ENCODE data around the gene SIPA1L2. TPM values are rescaled to one million over a fixed set of nuclear protein-coding genes. Genes with fewer than 3 reads are reported as not detected.

SIPA1L2 gene
- total RNA-seq, 2 experiments from 2014 or later = 1.8 to 1.9 TPM

DNA sequence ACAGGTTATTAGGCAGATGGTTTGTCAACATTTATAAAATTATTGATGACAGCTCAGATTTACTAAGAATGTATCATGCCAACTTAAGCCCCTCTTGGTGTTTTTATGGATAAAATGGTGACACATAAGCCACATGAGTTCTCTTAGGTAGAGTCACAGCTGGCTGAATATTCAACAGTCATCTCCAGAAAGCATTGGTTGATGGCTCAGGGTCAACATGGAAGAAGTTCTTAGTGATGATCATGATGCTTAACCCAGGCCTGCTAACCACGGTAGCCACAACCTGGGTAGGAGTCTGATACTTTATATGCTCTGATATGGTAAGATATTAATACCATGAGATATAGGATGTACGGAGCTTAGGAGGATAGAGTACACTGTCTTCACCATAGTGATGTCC, 46.4 kb upstream of the SIPA1L2 start:
- H3K9me3 Mint-ChIP-seq = no peaks in the 10 kb centered on the region
- H3K4me3 Mint-ChIP-seq = no peak overlapping the region
- no peak for DNase-seq
- Histone ChIP-seq H3K9me3 (ENCODE audit: control insufficient read depth in 1 of 2, insufficient read depth in 1 of 2, low read length in 2 of 2) (no peaks in the 10 kb centered on the region), H3K4me3 (ENCODE audit: low read length) (no peak overlapping the region), H3K4me1 (ENCODE audit: insufficient read depth, low read length) (no peaks in the 10 kb centered on the region), H3K36me3 (ENCODE audit: insufficient read depth, low read length) (no peaks in the 10 kb centered on the region), H3K27me3 (ENCODE audit: control insufficient read depth in 1 of 2, insufficient read depth in 2 of 2, low read length in 2 of 2) (no peaks in the 10 kb centered on the region), H3K27ac (ENCODE audit: low read depth in 1 of 2, low read length in 2 of 2) (no peak overlapping the region)
- H3K36me3 Mint-ChIP-seq (ENCODE audit: low read depth) = no peaks in the 10 kb centered on the region
- peaks cover 3% of the 10 kb centered on the region for H3K27me3 Mint-ChIP-seq
- ChIA-PET POLR2A (no interaction called here), CTCF (no interaction called here)
- no peak for ATAC-seq (ENCODE audit: poor library complexity)
- H3K27ac Mint-ChIP-seq = no peak overlapping the region
- intact Hi-C loops (cut with DNase I, micrococcal nuclease) = no loop called here
- no peaks in the 10 kb centered on the region for H3K4me1 Mint-ChIP-seq (ENCODE audit: low read depth)
- no peak for TF ChIP-seq CTCF (IDR thresholded peaks at IDR 0.05)

GRCh38 chr1:232675898-232676297, 46.0 kb upstream of the SIPA1L2 start:
- ATAC-seq (ENCODE audit: poor library complexity) = no peak
- Mint-ChIP-seq H3K4me3 (no peak overlapping the region), H3K27me3 (peaks cover 3% of the 10 kb centered on the region), H3K27ac (no peak overlapping the region), H3K9me3 (no peaks in the 10 kb centered on the region), H3K36me3 (ENCODE audit: low read depth) (no peaks in the 10 kb centered on the region), H3K4me1 (ENCODE audit: low read depth) (no peaks in the 10 kb centered on the region)
- H3K27me3 ChIP-seq (ENCODE audit: control insufficient read depth in 1 of 2, insufficient read depth in 2 of 2, low read length in 2 of 2) = no peaks in the 10 kb centered on the region
- no peak overlapping the region for H3K27ac ChIP-seq (ENCODE audit: low read depth in 1 of 2, low read length in 2 of 2)
- intact Hi-C loops (cut with DNase I, micrococcal nuclease) = no loop called here
- CTCF ChIA-PET = no interaction called here
- POLR2A ChIA-PET = no interaction called here
- no peak overlapping the region for H3K4me3 ChIP-seq (ENCODE audit: low read length)
- no peaks in the 10 kb centered on the region for H3K4me1 ChIP-seq (ENCODE audit: insufficient read depth, low read length)
- DNase-seq = no peak
- H3K9me3 ChIP-seq (ENCODE audit: control insufficient read depth in 1 of 2, insufficient read depth in 1 of 2, low read length in 2 of 2) = no peaks in the 10 kb centered on the region
- H3K36me3 ChIP-seq (ENCODE audit: insufficient read depth, low read length) = no peaks in the 10 kb centered on the region
- TF ChIP-seq CTCF (IDR thresholded peaks at IDR 0.05) = no peak

DNA sequence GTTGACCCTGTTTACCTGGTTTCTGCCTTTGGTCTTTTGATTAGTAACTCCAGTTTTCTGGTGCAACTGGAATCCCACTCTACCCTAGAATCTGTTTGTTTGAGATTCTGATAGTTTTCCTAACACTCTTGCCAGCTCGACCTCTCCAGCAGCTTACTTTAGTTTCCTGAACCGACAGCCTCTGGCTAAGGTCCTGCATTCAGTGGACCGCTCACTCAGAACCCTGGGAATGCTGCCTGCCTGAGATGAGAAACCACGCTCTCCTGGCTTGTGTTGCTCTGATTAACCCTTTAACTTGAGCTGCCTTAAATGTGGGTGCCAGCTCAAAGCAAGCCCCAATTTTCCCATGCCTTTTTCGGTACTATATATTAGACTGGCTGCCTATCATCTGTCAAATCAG, 45.3 kb upstream of the SIPA1L2 start:
- no peaks in the 10 kb centered on the region for H3K36me3 Mint-ChIP-seq (ENCODE audit: low read depth)
- H3K4me3 Mint-ChIP-seq = no peak overlapping the region
- H3K27ac Mint-ChIP-seq = no peak overlapping the region
- H3K9me3 Mint-ChIP-seq = no peaks in the 10 kb centered on the region
- intact Hi-C loops (cut with DNase I, micrococcal nuclease) = no loop called here
- Histone ChIP-seq H3K4me3 (ENCODE audit: low read length) (no peak overlapping the region), H3K27me3 (ENCODE audit: control insufficient read depth in 1 of 2, insufficient read depth in 2 of 2, low read length in 2 of 2) (peaks cover 0 to 2% of the 10 kb centered on the region in 2 experiments), H3K36me3 (ENCODE audit: insufficient read depth, low read length) (no peaks in the 10 kb centered on the region), H3K9me3 (ENCODE audit: control insufficient read depth in 1 of 2, insufficient read depth in 1 of 2, low read length in 2 of 2) (no peaks in the 10 kb centered on the region), H3K4me1 (ENCODE audit: insufficient read depth, low read length) (no peaks in the 10 kb centered on the region), H3K27ac (ENCODE audit: low read depth in 1 of 2, low read length in 2 of 2) (no peak overlapping the region)
- no peak for TF ChIP-seq CTCF (IDR thresholded peaks at IDR 0.05)
- ChIA-PET CTCF (no interaction called here), POLR2A (no interaction called here)
- H3K27me3 Mint-ChIP-seq = peaks cover 3% of the 10 kb centered on the region
- no peak for DNase-seq
- no peak for ATAC-seq (ENCODE audit: poor library complexity)
- H3K4me1 Mint-ChIP-seq (ENCODE audit: low read depth) = no peaks in the 10 kb centered on the region

All from CD4-positive, alpha-beta T cell (primary cell).